ENCODE measurements around the gene FAM222B. TPM values are rescaled to one million over a fixed set of nuclear protein-coding genes. Genes with fewer than 3 reads are reported as not detected.

FAM222B gene
- total and polyA plus RNA-seq, 2 experiments from 2014 or later: 63.7 to 78.5 TPM

- TF ChIP-seq REST (IDR thresholded peaks at IDR 0.05; ENCODE audit: unreplicated experiment) (no peak), ZNF462 (CRISPR knock-in tag; IDR thresholded peaks at IDR 0.05) (no peak)
Observed at GRCh38 chr17:28748852-28749515, 93.6 kb downstream of the FAM222B start (continued).
